HepG2 (cell line): ENCODE data around the gene IPPK. TPM values are rescaled to one million over a fixed set of nuclear protein-coding genes. Genes with fewer than 3 reads are reported as not detected.

Experiments
- ATAC-seq: fragments of 200-7000 bp; cut with Tn5 transposase; 3 replicates; pipeline ENCODE4 v1.9.1; 2020; ENCODE audit warnings: mild to moderate bottlenecking, moderate library complexity
- BruUV-seq: library from RNA; stranded (reverse); fragments of 400-500 nt; replicated peaks from 2 replicates; lab custom pipeline; 2021; lab: Mats Ljungman, UMichigan
- CTCF ChIA-PET: fragments of 300-600 bp; formaldehyde crosslinking; extraction: SDS; loops from one replicate; lab custom pipeline; 2021; ENCODE audit warnings: low total read pairs, inconsistent platforms, low intra/inter-chr PET ratio; lab: Yijun Ruan, JAX
- POLR2A ChIA-PET: fragments of 350-600 bp; sonication (Branson Sonifier 250); formaldehyde crosslinking; loops from one replicate; lab custom pipeline; 2020; ENCODE audit warnings: antibody characterized with exemption, inconsistent platforms; lab: Yijun Ruan, JAX
- DNase-seq: peaks from one replicate; pipeline ENCODE4 v3.0.0-alpha.2; 2015; ENCODE audit warnings: low spot score
- FAIRE-seq: peaks from 3 replicates; lab custom pipeline; 2011; peaks lifted over from hg19 to GRCh38; lab: Jason Lieb, UNC
- H2AFZ ChIP-seq: one replicate; pipeline ENCODE4 v1.6.1; 2011; ENCODE audit warnings: low read length, inconsistent platforms
- H3K27ac ChIP-seq: fragments of 300-600 bp; 3 replicates; pipeline ENCODE4 v1.8.0; 2011; ENCODE audit warnings: mixed run types, mild to moderate bottlenecking, mixed read lengths, low read length, inconsistent platforms; ENCODE audit not compliant: insufficient read depth; ENCODE audit errors: extremely low read length
- H3K27me3 ChIP-seq, 2 experiments: fragments of 200-600 bp in 1 of 2; 2 replicates in 1 of 2; 3 replicates in 1 of 2; pipeline versions ENCODE4 v1.6.0 to v1.8.0; 2011; ENCODE audit warnings: low read length in 2 of 2, mild to moderate bottlenecking in 2 of 2, moderate library complexity in 2 of 2, inconsistent platforms in 1 of 2; ENCODE audit not compliant: insufficient read depth in 2 of 2, control insufficient read depth in 1 of 2
- H3K36me3 ChIP-seq, 2 experiments: fragments of 200-600 bp in 1 of 2; replicated peaks in 1 of 2; 2 replicates in 1 of 2; 3 replicates in 1 of 2; pipeline versions ENCODE4 v1.5.1 to v1.8.0; 2011; ENCODE audit warnings: low read length in 2 of 2, inconsistent platforms in 1 of 2; ENCODE audit not compliant: insufficient read depth in 2 of 2, control insufficient read depth in 1 of 2
- H3K4me1 ChIP-seq: 2 replicates; pipeline ENCODE4 v1.5.1; 2012; ENCODE audit warnings: low read length, inconsistent platforms; ENCODE audit not compliant: insufficient read depth
- H3K4me2 ChIP-seq: 2 replicates; pipeline ENCODE4 v1.6.0; 2011; ENCODE audit warnings: low read depth, low read length, inconsistent platforms
- H3K4me3 ChIP-seq, 3 experiments: fragments of 200-600 bp in 1 of 3; sonication (generic), shearing (Covaris generic) in 1 of 3; replicated peaks in 1 of 3; 2 replicates each; pipeline ENCODE4 v1.5.1; 2011 to 2016; ENCODE audit warnings: low read length in 3 of 3, inconsistent platforms in 2 of 3, low read depth in 2 of 3, mild to moderate bottlenecking in 2 of 3, control low read depth in 1 of 3, mixed read lengths in 1 of 3; ENCODE audit not compliant: insufficient read depth in 1 of 3
- H3K79me2 ChIP-seq: one replicate; pipeline ENCODE4 v1.6.1; 2011; ENCODE audit warnings: low read length, inconsistent platforms; ENCODE audit not compliant: insufficient read depth
- H3K9ac ChIP-seq: 2 replicates; pipeline ENCODE4 v1.6.0; 2011; ENCODE audit warnings: mild to moderate bottlenecking, low read depth, low read length, inconsistent platforms; ENCODE audit not compliant: insufficient read depth
- H3K9me3 ChIP-seq: 2 replicates; pipeline ENCODE4 v1.5.1; 2012; ENCODE audit warnings: mild to moderate bottlenecking, low read length
- H4K20me1 ChIP-seq: 2 replicates; pipeline ENCODE4 v1.6.0; 2011; ENCODE audit warnings: inconsistent platforms, mild to moderate bottlenecking, low read length, moderate library complexity; ENCODE audit not compliant: insufficient read depth
- FOXO4 ChIP-seq: sonication (generic); formaldehyde crosslinking; conservative IDR thresholded peaks from 2 replicates; pipeline ENCODE4 v1.8.1; 2023; ENCODE audit warnings: missing genetic modification reagents
- HHEX ChIP-seq: IDR thresholded peaks from 2 replicates; pipeline ENCODE4 v1.6.1; 2016; ENCODE audit warnings: control low read depth
- HNRNPK ChIP-seq: fragments of 200-400 bp; formaldehyde crosslinking; IDR thresholded peaks from 2 replicates; pipeline ENCODE4 v1.6.1; 2018; ENCODE audit warnings: low read length, low read depth, moderate library complexity, mild to moderate bottlenecking; ENCODE audit not compliant: poor library complexity, severe bottlenecking
- IRF2 ChIP-seq: IDR thresholded peaks from 2 replicates; pipeline ENCODE4 v1.6.1; 2018; ENCODE audit warnings: missing genetic modification reagents, missing compliant biosample characterization
- MED13 ChIP-seq: sonication (generic); formaldehyde crosslinking; IDR thresholded peaks from 2 replicates; pipeline ENCODE4 v1.5.0; 2020; ENCODE audit warnings: missing genetic modification reagents
- NAIF1 ChIP-seq: sonication (generic); formaldehyde crosslinking; IDR thresholded peaks from 2 replicates; pipeline ENCODE4 v1.5.0; 2020; ENCODE audit warnings: mild to moderate bottlenecking, missing genetic modification reagents, borderline replicate concordance
- PRPF4 ChIP-seq: fragments of 200-400 bp; formaldehyde crosslinking; IDR thresholded peaks from 2 replicates; pipeline ENCODE4 v1.6.1; 2016; ENCODE audit warnings: low read length, low read depth; ENCODE audit not compliant: poor library complexity, severe bottlenecking
- TFE3 ChIP-seq: IDR thresholded peaks from 2 replicates; pipeline ENCODE4 v1.6.1; 2016
- ZNF619 ChIP-seq: sonication (generic); formaldehyde crosslinking; IDR thresholded peaks from 2 replicates; pipeline ENCODE4 v1.4.0; 2020; ENCODE audit warnings: mild to moderate bottlenecking, missing genetic modification reagents
- ZNF687 ChIP-seq: sonication (generic); formaldehyde crosslinking; IDR thresholded peaks from 2 replicates; pipeline ENCODE4 v1.5.1; 2020; ENCODE audit warnings: mild to moderate bottlenecking, missing genetic modification reagents, moderate library complexity
- ZNF777 ChIP-seq: sonication (generic); formaldehyde crosslinking; IDR thresholded peaks from 2 replicates; pipeline ENCODE4 v1.4.0; 2020; ENCODE audit warnings: missing genetic modification reagents
- WGBS: methylation state at CpG from one replicate; pipeline ENCODE4 v1.1.6; 2017; ENCODE audit warnings: low lambda C conversion rate; 5-methylcytosine and 5-hydroxymethylcytosine counted together
- in situ Hi-C: cut with HindIII; loops from 2 replicates; pipeline ENCODE4 v1.10.0; 2017; ENCODE audit warnings: low pct_unique_long_range_greater_than_20kb; ENCODE audit not compliant: extremely low pct_ligation_motif_present
- intact Hi-C: fragments of 100-400 bp; cut with micrococcal nuclease; formaldehyde crosslinking; loops from one replicate; pipeline ENCODE4 v1.10.0; 2022; ENCODE audit not compliant: unreplicated experiment
- polyA plus RNA-seq, 8 experiments: library from polyadenylated mRNA; depleted of rRNA in 3 of 8; stranded (reverse) in 7 of 8; unstranded in 1 of 8; fragments of >200 nt; fragmentation: Illumina TruSeq in 4 of 8; extraction: Trizol in 4 of 8; gene quantifications; 2 replicates each; pipeline versions ENCODE4 v1.2.1 to v1.2.3, GENCODE V29; 2011 to 2016; ENCODE audit warnings: low read depth in 4 of 8, missing spikeins in 1 of 8, mixed read lengths in 1 of 8; ENCODE audit not compliant: insufficient read depth in 1 of 8
- total RNA-seq, 5 experiments: library from RNA; depleted of rRNA; stranded (reverse); fragments of >200 nt; fragmentation: Illumina TruSeq; extraction: Trizol; gene quantifications; 2 replicates each; pipeline ENCODE4 v1.2.3, GENCODE V29; 2016; ENCODE audit warnings: low read depth in 1 of 5

IPPK gene
- total and polyA plus RNA-seq, 2 of the 13 experiments (the other 11 are each of a cell fraction or from before 2014, with no cell fraction given) = 9.9 to 14.1 TPM

GRCh38 chr9:92590377-92590776 is 79.6 kb downstream of the IPPK start:
- H3K4me3 ChIP-seq = no peak overlapping the region
- H2AFZ ChIP-seq = no peak overlapping the region
- no peak for TF ChIP-seq IRF2 (CRISPR knock-in tag)
- no peak for TF ChIP-seq HHEX (CRISPR knock-in tag)
- TF ChIP-seq FOXO4 (CRISPR knock-in tag) = no peak
- no peak for TF ChIP-seq PRPF4
- TF ChIP-seq ZNF619 (CRISPR knock-in tag) = no peak
- no peaks in the 10 kb centered on the region for H3K36me3 ChIP-seq
- ChIA-PET CTCF (no interaction called here), POLR2A (no interaction called here)
- DNase-seq = no peak
- WGBS = 76% methylated on average over 3 of the region's 3 CpGs
- in situ Hi-C loops (no loop called here), intact Hi-C loops (no loop called here)
- BruUV-seq = no TSS peak
- no peak for FAIRE-seq
- ATAC-seq = no peak
- H3K9me3 ChIP-seq = no peaks in the 10 kb centered on the region
- H3K27me3 ChIP-seq = no peaks in the 10 kb centered on the region
- no peaks in the 10 kb centered on the region for H3K79me2 ChIP-seq
- no peak overlapping the region for H3K4me2 ChIP-seq
- no peak overlapping the region for H3K27ac ChIP-seq
- H4K20me1 ChIP-seq = no peaks in the 10 kb centered on the region
- no peak overlapping the region for H3K9ac ChIP-seq
- peaks cover 6% of the 10 kb centered on the region for H3K4me1 ChIP-seq

- Histone ChIP-seq H2AFZ (no peak overlapping the region), H4K20me1 (no peaks in the 10 kb centered on the region), H3K79me2 (no peaks in the 10 kb centered on the region), H3K9me3 (no peaks in the 10 kb centered on the region), H3K4me1 (peaks cover 2% of the 10 kb centered on the region), H3K27me3 (no peaks in the 10 kb centered on the region), H3K9ac (no peak overlapping the region), H3K4me3 (no peak overlapping the region), H3K27ac (no peak overlapping the region), H3K4me2 (no peak overlapping the region), H3K36me3 (no peaks in the 10 kb centered on the region)
- CTCF ChIA-PET = no interaction called here
- no peak for ATAC-seq
- BruUV-seq = no TSS peak
- no peak for FAIRE-seq
- intact Hi-C loops (no loop called here), in situ Hi-C loops (no loop called here)
- 97% methylated on average over 1 of the region's 1 CpG for WGBS
- POLR2A ChIA-PET = no interaction called here
- no peak for DNase-seq
- TF ChIP-seq TFE3 (CRISPR knock-in tag) = no peak
- TF ChIP-seq HNRNPK = no peak
- TF ChIP-seq NAIF1 (CRISPR knock-in tag) = no peak
- TF ChIP-seq MED13 (CRISPR knock-in tag) = no peak
- no peak for TF ChIP-seq ZNF687 (CRISPR knock-in tag)
- no peak for TF ChIP-seq ZNF777 (CRISPR knock-in tag)
Measured at GRCh38 chr9:92589923-92590322, 80.0 kb downstream of the IPPK start.
